Caki2 (cell line): ENCODE results near the gene SYNGR4. TPM values are rescaled to one million over a fixed set of nuclear protein-coding genes. Genes with fewer than 3 reads are reported as not detected.
A peak's percentile ranks its signal among the peaks of the same experiment; 100 is the strongest.

Source experiments
- DNase-seq: peaks from one replicate; pipeline ENCODE4 v3.0.0-alpha.2; 2015; ENCODE audit warnings: low read depth
- in situ Hi-C: cut with HindIII; loops from 2 replicates; pipeline ENCODE4 v1.10.0; 2016; ENCODE audit warnings: low sequenced_read_pairs, low pct_unique_long_range_greater_than_20kb, mixed read lengths
- total RNA-seq: library from RNA; depleted of rRNA; stranded (reverse); fragments of >200 nt; shearing (Covaris generic); gene quantifications from 2 replicates; pipeline ENCODE4 v1.2.3, GENCODE V29; 2014; ENCODE audit warnings: low replicate concordance; rRNA removed

The SYNGR4 gene
- total RNA-seq, 1 experiment from 2014 or later, result 0.20 TPM

DNA sequence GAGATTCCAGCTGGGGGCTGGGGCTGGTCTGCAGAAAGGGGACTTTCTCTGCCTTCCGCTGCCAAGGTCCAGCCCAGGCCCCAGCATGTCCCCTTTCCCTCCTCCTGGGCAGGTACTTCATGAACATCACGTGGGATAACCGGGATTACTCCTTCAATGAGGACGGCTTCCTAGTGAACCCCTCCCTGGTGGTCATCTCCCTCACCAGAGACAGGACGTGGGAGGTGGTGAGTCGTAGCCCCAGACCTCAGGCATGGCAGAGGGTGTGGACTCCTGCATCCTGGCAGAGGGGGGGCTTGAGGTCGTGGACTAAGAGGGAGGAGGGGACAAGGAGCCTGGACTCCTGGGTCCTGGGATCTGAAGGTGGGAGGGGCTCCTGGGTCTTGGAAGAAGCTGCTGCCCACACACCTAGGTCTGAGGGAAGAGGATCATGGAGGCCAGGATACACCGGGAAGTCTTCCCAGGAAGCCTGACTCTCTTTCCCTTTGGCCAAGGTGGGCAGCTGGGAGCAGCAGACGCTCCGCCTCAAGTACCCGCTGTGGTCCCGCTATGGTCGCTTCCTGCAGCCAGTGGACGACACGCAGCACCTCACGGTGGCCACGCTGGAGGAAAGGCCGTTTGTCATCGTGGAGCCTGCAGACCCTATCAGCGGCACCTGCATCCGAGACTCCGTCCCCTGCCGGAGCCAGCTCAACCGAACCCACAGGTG, 49.9 kb downstream of the SYNGR4 start:
- in situ Hi-C loops, result no loop called here
- peak; percentile 53 for DNase-seq

DNA sequence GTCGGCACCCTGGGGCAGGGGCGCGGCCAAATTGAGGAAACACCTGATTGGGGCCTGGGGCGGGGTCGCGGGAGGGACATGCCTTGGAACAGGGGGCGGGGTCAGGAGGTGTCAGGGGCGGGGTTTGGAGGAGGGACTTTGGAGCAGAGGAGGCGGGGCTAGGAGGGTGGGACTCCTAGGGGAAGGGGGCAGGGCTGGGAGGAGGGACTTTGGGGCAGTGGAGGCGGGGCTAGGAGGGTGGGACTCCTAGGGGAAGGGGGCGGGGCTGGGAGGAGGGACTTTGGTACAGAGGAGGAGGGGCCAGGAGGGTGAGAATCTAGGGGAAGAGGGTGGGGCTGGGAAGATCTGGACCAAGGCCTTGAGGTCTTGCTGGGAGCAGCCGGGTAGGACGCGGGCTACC, 51.2 kb downstream of the SYNGR4 start:
- DNase-seq, result peak; percentile 42
- in situ Hi-C loops, result no loop called here

DNA sequence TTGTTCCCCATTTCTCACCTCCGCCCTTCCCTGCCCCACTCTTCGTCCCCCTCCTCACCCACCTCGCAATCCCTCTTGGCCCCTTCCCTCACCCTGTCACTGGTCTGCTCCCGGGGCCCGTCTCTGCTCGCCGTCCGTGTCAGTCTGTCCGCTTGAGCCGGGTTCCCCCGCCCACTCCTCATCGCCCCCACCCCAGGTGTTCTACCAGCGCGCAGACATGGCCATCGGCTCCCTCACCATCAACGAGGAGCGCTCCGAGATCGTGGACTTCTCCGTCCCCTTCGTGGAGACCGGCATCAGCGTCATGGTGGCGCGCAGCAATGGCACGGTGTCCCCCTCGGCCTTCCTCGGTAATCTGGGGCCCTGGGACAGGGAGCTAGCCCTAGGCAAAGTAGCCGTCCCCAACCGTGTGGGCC, 51.6 kb downstream of the SYNGR4 start:
- DNase-seq, result no peak
- in situ Hi-C loops, result no loop called here

DNA sequence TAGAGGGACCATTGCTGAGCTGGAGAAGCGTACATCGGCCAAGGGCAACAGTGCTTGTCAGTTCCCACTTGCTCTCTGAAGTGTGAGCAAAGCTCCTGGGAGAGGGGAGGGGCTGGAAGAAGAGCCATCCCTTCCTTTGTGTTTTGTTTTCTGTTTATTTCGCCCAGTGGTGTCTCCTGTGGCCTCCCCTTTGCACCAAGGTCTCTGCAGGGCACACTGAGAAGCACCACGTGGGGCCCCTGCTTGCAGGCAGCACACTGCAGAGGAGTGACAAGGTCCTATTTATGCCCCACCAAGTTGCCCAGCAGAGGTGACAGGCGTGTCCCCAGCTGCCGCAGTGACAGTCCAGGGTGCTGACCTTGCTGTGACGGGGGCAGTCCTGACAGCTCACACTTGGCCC, 53.3 kb downstream of the SYNGR4 start:
- in situ Hi-C loops, result no loop called here
- DNase-seq, result no peak

DNA sequence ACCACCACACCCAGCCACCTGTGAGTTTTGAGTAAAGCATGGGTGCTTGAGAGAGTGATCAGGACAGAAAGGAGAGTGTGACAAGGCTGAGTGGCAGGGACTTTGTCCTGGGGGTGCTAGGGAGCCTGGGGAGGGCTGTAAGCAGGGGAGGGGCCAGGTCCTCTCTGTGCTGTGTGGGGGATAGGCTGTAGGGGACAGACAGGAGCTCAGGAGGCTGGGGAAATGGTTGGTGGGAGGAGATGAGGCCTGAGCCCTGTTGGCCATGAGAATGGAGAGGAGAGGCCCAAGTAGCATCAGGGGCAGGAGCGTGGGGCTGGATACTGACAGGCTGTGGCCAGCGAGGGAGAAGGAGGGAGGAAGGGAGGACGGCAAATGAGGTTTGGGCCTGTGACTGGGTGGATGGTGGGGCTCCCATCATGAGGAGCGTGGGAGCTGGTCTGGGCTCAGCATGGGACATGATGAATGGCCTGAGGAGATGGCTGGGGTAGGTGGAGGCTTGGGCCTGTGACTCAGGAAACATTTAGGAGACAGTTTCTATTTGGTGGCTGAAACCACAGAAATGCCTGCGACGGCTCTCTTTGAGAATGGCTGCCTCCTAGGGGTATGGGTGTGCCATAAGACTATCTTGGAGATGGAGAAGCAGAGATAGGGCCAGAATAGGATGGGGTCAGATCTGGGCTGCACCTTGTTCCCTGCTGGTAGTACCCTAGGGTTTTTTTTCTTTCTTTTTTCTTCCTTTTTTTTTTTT, 54.3 kb downstream of the SYNGR4 start:
- in situ Hi-C loops, result no loop called here
- no peak for DNase-seq

DNA sequence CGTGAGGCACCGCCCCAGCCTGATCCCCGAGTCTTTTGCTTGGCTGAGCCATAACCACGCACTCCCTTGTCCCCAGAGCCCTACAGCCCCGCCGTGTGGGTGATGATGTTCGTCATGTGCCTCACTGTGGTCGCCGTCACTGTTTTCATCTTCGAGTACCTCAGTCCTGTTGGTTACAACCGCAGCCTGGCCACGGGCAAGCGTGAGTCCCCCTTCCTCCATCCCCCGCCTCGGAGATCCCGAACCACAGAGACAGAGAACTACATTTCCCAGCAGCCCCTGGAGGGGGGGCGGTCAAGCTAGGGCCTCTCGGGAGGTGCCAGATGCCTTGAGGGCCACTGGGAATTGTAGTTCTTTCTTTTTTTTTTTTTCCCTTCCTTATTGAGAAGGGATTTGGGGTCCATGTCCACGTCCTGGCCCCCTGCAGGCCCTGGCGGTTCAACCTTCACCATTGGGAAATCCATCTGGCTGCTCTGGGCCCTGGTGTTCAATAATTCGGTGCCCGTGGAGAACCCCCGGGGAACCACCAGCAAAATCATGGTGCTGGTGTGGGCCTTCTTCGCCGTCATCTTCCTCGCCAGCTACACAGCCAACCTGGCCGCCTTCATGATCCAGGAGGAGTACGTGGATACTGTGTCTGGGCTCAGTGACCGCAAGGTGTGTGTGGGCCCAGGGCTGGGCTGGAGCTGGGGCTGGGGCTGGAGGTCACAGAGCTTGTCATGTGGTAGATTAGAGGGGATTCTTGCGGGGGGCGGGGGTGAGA, 55.2 kb downstream of the SYNGR4 start:
- in situ Hi-C loops, result no loop called here
- peak; percentile 38 for DNase-seq

DNA sequence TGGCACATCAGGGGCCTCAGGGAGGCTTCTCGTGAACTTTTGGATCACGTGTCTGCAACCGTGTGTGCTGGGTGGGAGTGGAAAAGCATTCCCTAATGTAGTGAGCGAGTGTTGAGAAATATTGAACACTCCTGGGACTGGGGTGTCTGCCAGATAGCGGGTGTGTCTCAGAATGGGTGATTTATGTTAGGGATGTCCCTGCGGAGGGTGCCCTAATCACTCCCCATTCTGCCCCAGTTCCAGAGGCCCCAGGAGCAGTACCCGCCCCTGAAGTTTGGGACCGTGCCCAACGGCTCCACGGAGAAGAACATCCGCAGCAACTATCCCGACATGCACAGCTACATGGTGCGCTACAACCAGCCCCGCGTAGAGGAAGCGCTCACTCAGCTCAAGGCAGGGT, 57.4 kb downstream of the SYNGR4 start:
- in situ Hi-C loops, result no loop called here
- no peak for DNase-seq

DNA sequence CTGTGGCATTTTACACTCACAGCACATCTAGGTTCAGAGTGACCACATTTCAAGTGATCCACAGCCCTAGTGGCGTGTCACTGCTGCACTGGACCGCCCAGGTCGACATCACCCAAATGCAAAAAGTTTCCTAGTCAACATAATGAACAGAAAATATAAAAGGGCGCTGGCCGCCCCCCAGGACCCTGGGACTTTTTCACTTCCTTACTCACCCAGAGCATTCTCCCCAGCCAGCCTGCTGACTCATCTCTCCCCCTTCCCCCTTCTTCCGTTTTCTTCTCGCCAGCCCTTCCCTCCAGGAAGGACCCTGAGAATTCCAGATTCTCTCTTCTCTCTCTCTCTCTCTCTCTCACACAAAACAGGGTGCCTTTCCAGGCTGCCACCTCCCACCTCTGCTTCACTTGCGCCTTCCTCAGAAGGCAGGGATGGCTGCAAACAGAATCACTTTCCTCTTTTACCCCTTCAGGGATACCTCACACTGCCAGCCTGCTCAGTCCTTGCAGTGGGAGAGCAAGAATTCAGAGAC, 60.6 kb downstream of the SYNGR4 start:
- peak; percentile 79 for DNase-seq
- in situ Hi-C loops, result no loop called here

Other genes starting within 250 kb of the SYNGR4 start
- 131 and 146 TPM in 2 replicates for gene LIG1, start 194.0 kb upstream of the SYNGR4 start, total RNA-seq
- gene ZSWIM9, start 193.7 kb upstream of the SYNGR4 start, total RNA-seq, result 0.96 and 7.0 TPM in 2 replicates
- 11.5 and 13.5 TPM in 2 replicates for gene CARD8, start 108.5 kb upstream of the SYNGR4 start, total RNA-seq
- 7.1 and 7.9 TPM in 2 replicates for gene ZNF114, start 94.3 kb upstream of the SYNGR4 start, total RNA-seq
- gene EMP3, start 38.8 kb upstream of the SYNGR4 start, total RNA-seq, result 119 and 124 TPM in 2 replicates
- gene TMEM143, start 427 bp upstream of the SYNGR4 start, total RNA-seq, result 7.6 and 12.2 TPM in 2 replicates
- gene KDELR1, start 27.2 kb downstream of the SYNGR4 start, total RNA-seq, result 119 and 155 TPM in 2 replicates
- 0.34 TPM in 1 of 2 replicates, not detected in the other for gene GRIN2D, start 29.3 kb downstream of the SYNGR4 start, total RNA-seq
- gene GRWD1, start 81.6 kb downstream of the SYNGR4 start, total RNA-seq, result 89.6 and 91.1 TPM in 2 replicates
- gene KCNJ14, start 91.2 kb downstream of the SYNGR4 start, total RNA-seq, result 0.37 and 0.78 TPM in 2 replicates
- 121 and 164 TPM in 2 replicates for gene CYTH2, start 105.0 kb downstream of the SYNGR4 start, total RNA-seq
- gene LMTK3, start 147.5 kb downstream of the SYNGR4 start, total RNA-seq, result 4.2 and 10.5 TPM in 2 replicates
- 0.20 TPM in 1 of 2 replicates, not detected in the other for gene SULT2B1, start 187.8 kb downstream of the SYNGR4 start, total RNA-seq
- not detected in 2 replicates for gene SPACA4, start 242.4 kb downstream of the SYNGR4 start, total RNA-seq